GM19023 (cell line): Measurements from ENCODE around the gene DDOST.
"Not testable (repeated sequence)": the region's sequence is repeated elsewhere in the genome, so short reads cannot be mapped to it uniquely, and the experiment has no call there.

Source experiments
- ATAC-seq: cut with Tn5 transposase; IDR thresholded peaks from one replicate; pipeline ENCODE4 v1.9.1; 2021; ENCODE audit warnings: mild to moderate bottlenecking, moderate library complexity; ENCODE audit not compliant: unreplicated experiment

DDOST gene

GRCh38 chr1:20693623-20694022 lies 32.5 kb upstream of the DDOST start:
- ATAC-seq: no peak

GRCh38 chr1:20691872-20692271 lies 30.7 kb upstream of the DDOST start:
- ATAC-seq: no peak

- no peak for ATAC-seq
Measured at GRCh38 chr1:20689645-20690056, 28.5 kb upstream of the DDOST start.

- no peak for ATAC-seq
Measured at GRCh38 chr1:20686883-20687725, 25.9 kb upstream of the DDOST start.

DNA sequence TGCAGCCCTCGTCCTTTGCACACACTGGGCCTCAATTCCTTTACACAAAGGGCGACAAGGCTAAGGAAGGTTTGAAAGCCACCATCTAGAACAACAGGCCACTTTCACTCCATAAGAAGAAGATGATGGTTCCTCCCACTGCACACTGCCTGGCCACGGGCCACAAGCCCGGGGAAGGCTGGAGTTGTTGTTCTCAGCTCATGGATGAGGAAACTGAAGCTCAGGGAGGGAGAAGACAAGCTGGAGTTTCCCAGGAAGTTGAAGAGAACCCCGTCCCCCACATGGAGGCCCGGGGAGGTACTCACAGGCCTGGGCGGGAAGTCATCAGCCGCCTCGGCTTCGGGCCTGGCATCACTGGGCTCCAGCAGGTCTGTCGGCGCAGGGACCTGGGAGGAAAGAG lies 24.6 kb upstream of the DDOST start:
- ATAC-seq: no peak

GRCh38 chr1:20685099-20685662 lies 24.0 kb upstream of the DDOST start:
- no peak for ATAC-seq

DNA sequence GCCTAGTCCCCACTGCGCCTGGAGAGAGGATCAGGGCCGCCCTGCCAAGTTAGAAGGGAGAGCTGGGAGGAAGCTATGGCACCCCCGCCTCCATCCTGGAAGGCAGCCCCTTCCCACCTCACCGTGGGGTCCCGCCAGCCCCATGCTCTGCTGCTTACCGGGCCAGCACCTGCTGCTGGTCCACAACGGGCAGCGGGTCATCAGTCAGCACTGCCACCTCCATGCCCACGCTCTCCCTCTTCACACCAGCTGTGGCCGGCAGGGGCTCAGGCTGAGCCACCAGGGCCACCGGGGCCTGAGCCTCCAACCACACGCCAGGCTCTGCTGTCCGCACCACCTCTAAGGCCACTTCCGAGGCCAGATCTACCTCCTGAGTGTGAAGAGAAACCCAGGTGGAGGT lies 23.5 kb upstream of the DDOST start:
- no peak for ATAC-seq

GRCh38 chr1:20684050-20684620 lies 23.0 kb upstream of the DDOST start:
- no peak for ATAC-seq

- no peak for ATAC-seq
Measured at GRCh38 chr1:20683614-20684013, 22.4 kb upstream of the DDOST start.

DNA sequence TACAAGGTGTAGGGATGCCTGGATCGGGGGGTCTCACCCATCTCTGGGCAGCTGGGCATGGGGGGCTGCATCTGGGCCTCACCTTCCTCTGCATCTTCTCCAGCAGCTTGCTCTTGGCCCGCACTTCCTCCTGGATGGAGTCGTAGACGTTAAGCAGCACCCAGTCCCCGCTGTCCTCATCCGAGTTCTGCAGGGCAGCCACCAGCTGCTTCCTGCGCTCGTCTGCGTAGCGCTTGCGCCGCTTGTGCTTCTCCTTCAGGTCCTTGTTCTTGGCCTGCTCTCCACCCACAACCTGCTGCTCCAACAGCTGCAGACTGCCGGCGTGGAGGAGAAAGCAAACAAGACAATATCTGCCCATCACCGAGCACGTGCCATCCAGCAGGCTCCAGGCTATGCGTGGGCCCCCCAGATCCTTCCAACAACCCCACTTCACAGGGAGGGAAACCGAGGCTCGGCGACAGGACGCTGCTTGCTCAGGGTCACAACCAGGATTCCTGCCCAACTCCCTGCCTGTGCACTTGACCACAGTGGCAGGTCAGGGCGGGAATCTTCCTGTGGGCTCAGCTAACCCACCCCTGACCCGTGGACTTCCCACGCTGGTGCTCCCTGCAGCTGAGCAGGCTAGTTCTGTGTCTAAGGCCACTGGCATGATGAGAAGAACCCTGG lies 21.5 kb upstream of the DDOST start:
- ATAC-seq: no peak

DNA sequence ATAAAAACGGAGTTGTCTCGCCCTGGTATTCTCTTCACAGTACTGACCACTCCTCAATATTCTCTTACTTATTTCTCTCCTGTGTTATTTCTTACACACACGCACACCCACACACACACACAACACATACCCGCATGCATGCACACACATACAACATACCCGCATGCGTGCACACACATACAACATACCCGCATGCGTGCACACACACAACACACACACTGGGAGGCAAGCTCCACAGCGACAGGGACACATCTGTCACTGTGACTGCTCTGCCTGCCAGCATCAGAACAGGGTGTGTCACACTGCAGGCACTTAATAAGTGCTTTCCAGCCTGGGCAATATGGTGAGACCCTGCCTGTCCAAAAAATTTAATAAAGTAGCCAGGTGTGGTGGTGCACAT lies 20.8 kb upstream of the DDOST start:
- no peak for ATAC-seq

- ATAC-seq: no peak
Measured at GRCh38 chr1:20680269-20680668, 19.1 kb upstream of the DDOST start.

DNA sequence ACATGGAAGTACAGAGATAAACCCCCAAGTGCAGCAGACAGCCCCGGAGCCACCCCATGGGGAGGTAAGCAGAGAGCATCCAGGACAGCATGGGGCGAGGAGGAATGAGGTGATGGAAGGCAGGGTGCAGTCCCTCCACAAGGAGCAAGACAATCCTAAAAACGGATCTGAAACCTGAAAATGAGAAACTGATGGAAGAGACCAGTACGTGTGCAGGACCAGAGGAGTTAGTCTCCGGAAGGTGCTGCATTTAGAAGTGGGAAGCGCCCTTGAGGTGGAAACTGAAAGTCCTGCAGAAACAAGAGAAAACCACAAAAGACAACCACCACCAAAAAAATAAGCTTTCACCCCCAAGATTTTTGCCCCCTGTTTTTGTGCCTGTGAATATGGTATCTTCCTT lies 17.4 kb upstream of the DDOST start:
- ATAC-seq: no peak

DNA sequence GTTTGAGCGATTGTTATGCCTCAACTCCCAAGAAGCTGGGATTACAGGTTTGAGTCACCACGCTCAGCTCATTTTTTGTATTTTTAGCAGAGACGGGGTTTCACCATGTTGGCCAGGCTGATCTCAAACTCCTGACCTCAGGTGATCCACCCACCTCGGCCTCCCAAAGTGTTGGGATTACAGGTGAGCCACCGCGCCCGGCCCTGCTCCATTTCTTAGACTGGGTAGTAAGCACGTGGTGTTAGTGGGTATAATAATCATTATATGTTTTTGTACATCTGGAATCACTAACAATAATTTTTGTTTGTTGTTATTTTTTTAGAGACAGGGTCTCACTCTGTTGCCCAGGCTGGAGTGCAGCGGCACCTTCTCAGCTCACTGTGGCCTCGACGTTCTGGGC lies 12.5 kb upstream of the DDOST start:
- not testable (repeated sequence) for ATAC-seq

- ATAC-seq: no peak
Measured at GRCh38 chr1:20672265-20672632, 11.1 kb upstream of the DDOST start.

DNA sequence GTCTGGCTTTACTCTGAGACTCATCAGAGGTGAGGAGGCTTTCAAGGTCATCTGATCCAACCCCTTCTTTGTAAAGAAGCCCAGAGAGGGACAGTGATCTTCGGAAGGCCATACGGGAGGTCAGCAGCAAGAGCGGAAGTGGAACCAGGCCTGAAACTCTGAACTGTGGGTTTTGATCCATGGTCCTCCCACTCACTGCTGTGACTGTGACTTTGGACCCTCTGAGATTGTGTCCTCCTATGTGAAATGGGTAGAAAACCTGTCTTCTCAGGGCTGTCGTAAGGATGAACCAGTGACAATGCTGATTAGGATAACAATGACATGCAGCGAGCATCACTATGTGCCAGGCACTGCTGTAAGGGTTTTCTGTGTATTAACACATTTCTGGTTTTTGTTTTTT lies 9.8 kb upstream of the DDOST start:
- ATAC-seq: no peak

GRCh38 chr1:20668581-20668980 lies 7.4 kb upstream of the DDOST start:
- ATAC-seq: no peak

GRCh38 chr1:20666804-20667203 lies 5.6 kb upstream of the DDOST start:
- no peak for ATAC-seq

DNA sequence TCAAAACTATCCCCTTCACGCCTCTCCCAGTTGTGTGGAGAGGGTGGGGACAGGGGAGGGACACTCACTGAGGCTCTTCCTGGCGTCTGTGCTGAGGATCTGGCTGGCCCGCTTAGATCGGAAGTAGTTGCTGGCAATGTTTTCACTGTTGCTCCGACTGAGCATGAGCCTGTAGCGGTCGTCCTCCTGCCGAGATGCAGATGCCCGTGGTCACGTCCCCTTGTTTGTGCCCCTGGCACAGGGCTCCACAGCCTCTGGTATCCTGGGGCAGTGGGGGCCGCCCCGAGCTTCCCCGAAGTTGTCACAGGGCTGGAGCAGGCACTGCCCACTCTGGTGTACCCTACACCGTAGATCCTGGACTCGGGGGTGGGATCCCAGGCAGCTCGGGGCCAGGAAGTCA lies 5.0 kb upstream of the DDOST start:
- no peak for ATAC-seq

- ATAC-seq: no peak
Measured at GRCh38 chr1:20665726-20666125, 4.6 kb upstream of the DDOST start.

- ATAC-seq: no peak
Measured at GRCh38 chr1:20663969-20664715, 3.0 kb upstream of the DDOST start.
